Measurements from ENCODE around the gene ZNF207.

Gene ZNF207

GRCh38 chr17:32349854-32350665, at the start of gene ZNF207:
Gene ZNF207 (plus strand): TSS chr17:32350157. CDS start chr17:32350286, 129 bp downstream.
- DNase-seq (ENCODE audit: low read depth): peak; percentile 98
- peak; percentile 1 for TF ChIP-seq CTCF (conservative IDR thresholded peaks at IDR 0.05; ENCODE audit: low read depth, low read length)
- peak within 1 kb of the TSS; percentile 79 for H3K4me3 ChIP-seq (ENCODE audit: low read depth, low read length)

- no peak for TF ChIP-seq CTCF (conservative IDR thresholded peaks at IDR 0.05; ENCODE audit: low read depth, low read length)
These were observed 47.9 kb upstream of the ZNF207 start for GRCh38 chr17:32302037-32302436.

GRCh38 chr17:32302860-32303649, 46.9 kb upstream of the ZNF207 start:
- no peak for DNase-seq (ENCODE audit: low read depth)
- H3K4me3 ChIP-seq (ENCODE audit: low read depth, low read length): no peak overlapping the region
- TF ChIP-seq CTCF (conservative IDR thresholded peaks at IDR 0.05; ENCODE audit: low read depth, low read length): no peak

More at GRCh38 chr17:32302037-32302436, 47.9 kb upstream of the ZNF207 start:
- DNase-seq (ENCODE audit: low read depth): no peak
- no peak overlapping the region for H3K4me3 ChIP-seq (ENCODE audit: low read depth, low read length)

GRCh38 chr17:32303781-32304288, 46.1 kb upstream of the ZNF207 start:
- no peak for TF ChIP-seq CTCF (conservative IDR thresholded peaks at IDR 0.05; ENCODE audit: low read depth, low read length)
- no peak overlapping the region for H3K4me3 ChIP-seq (ENCODE audit: low read depth, low read length)
- no peak for DNase-seq (ENCODE audit: low read depth)

GRCh38 chr17:32305049-32305448, 44.9 kb upstream of the ZNF207 start:
- TF ChIP-seq CTCF (conservative IDR thresholded peaks at IDR 0.05; ENCODE audit: low read depth, low read length): no peak
- no peak overlapping the region for H3K4me3 ChIP-seq (ENCODE audit: low read depth, low read length)
- no peak for DNase-seq (ENCODE audit: low read depth)

- DNase-seq (ENCODE audit: low read depth): no peak
- no peak for TF ChIP-seq CTCF (conservative IDR thresholded peaks at IDR 0.05; ENCODE audit: low read depth, low read length)
- H3K4me3 ChIP-seq (ENCODE audit: low read depth, low read length): no peak overlapping the region
These were observed 42.3 kb upstream of the ZNF207 start for GRCh38 chr17:32307658-32308057.
